Natural killer cell (primary cell): ENCODE data around the gene GPR141. TPM values are rescaled to one million over a fixed set of nuclear protein-coding genes. Genes with fewer than 3 reads are reported as not detected.

Experiments
- ATAC-seq, 3 donors: fragments of 150-1000 bp in 2 of 3; fragments of 200-7000 bp in 1 of 3; cut with Tn5 transposase; 1 replicate in 1 of 3; 2 replicates in 2 of 3; pipeline ENCODE4 v1.10.0; 2021; ENCODE audit warnings: mild to moderate bottlenecking in 2 of 3, moderate library complexity in 2 of 3
- DNase-seq, 2 donors: peaks; one replicate each; pipeline versions ENCODE4 v3.0.0 to v3.0.0-alpha.2; 2013 to 2021; ENCODE audit warnings: mixed read lengths in 1 of 2
- H3K27ac ChIP-seq: one replicate; pipeline ENCODE4 v1.5.1; 2013; ENCODE audit warnings: mild to moderate bottlenecking, low read length
- H3K27me3 ChIP-seq: one replicate; pipeline ENCODE4 v1.6.1; 2013; ENCODE audit warnings: low read length; ENCODE audit not compliant: control insufficient read depth, insufficient read depth
- H3K36me3 ChIP-seq: one replicate; pipeline ENCODE4 v1.6.1; 2013; ENCODE audit warnings: low read length; ENCODE audit not compliant: control insufficient read depth, insufficient read depth
- H3K4me1 ChIP-seq: one replicate; pipeline ENCODE4 v1.6.1; 2013; ENCODE audit warnings: low read length; ENCODE audit not compliant: control insufficient read depth, insufficient read depth
- H3K4me3 ChIP-seq: one replicate; pipeline ENCODE4 v1.5.1; 2013; ENCODE audit warnings: low read length
- H3K9me3 ChIP-seq: one replicate; pipeline ENCODE4 v1.6.1; 2013; ENCODE audit warnings: low read length; ENCODE audit not compliant: control insufficient read depth, insufficient read depth
- H3K27ac Mint-ChIP-seq, 2 donors: one replicate each; pipeline ENCODE4 v1.8.0; 2022; ENCODE audit warnings: mild to moderate bottlenecking in 2 of 2, mixed read lengths in 2 of 2, moderate library complexity in 1 of 2
- H3K27me3 Mint-ChIP-seq, 2 donors: one replicate each; pipeline ENCODE4 v1.8.0; 2022; ENCODE audit warnings: low read depth in 2 of 2, mixed read lengths in 2 of 2
- H3K36me3 Mint-ChIP-seq: one replicate; pipeline ENCODE4 v1.8.0; 2022; ENCODE audit warnings: mixed read lengths
- H3K4me1 Mint-ChIP-seq, 2 donors: one replicate each; pipeline ENCODE4 v1.8.0; 2022; ENCODE audit warnings: mixed read lengths in 2 of 2
- H3K4me3 Mint-ChIP-seq: one replicate; pipeline ENCODE4 v1.8.0; 2022; ENCODE audit warnings: mild to moderate bottlenecking, moderate library complexity, mixed read lengths
- H3K9me3 Mint-ChIP-seq, 2 donors: one replicate each; pipeline ENCODE4 v1.8.0; 2022; ENCODE audit warnings: mixed read lengths in 2 of 2
- WGBS: methylation state at CpG from one replicate; pipeline ENCODE4 v1.1.7; 2013; ENCODE audit warnings: missing lambda C conversion rate; ENCODE audit not compliant: insufficient coverage; 5-methylcytosine and 5-hydroxymethylcytosine counted together
- intact Hi-C: fragments of 100-400 bp; cut with micrococcal nuclease; formaldehyde crosslinking; loops from one replicate; pipeline ENCODE4 v1.14.2; 2022
- total RNA-seq, 4 donors: library from RNA; stranded (reverse); fragments of 120-200 nt in 1 of 4; gene quantifications; one replicate each; pipeline versions ENCODE4 v1.2.3 to v1.2.4, GENCODE V29; 2013 to 2022
- TF ChIP-seq, protein P1 (sequence below): fragments of 200-600 bp; IDR thresholded peaks from one replicate; pipeline ENCODE4 v1.8.0; 2022; ENCODE audit warnings: antibody characterized with exemption

GPR141 gene
- total RNA-seq, 3 donors from 2014 or later (not counting 1 experiment from before 2014, with no cell fraction given) = 30.2 to 68.1 (median 55.2) TPM

DNA sequence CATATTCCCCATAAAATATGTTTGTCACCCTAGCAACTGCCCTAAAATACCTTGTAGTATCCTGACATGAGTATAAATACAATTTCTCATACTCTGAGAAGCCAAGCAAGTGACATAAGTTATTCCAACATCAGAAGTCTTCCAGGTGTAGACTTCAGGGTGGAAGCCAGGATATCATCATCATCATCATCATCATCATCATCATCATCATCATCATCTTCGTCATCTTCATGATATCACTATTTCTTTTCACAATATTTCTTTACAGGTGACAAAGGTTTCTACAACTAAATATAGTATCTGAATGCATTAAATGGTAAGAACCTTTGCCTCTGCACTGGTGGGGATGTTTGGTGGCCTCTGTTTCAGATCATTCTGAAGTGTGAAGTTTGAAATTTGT is 10.0 kb upstream of the GPR141 start:
- Mint-ChIP-seq H3K27ac (no peak overlapping the region), H3K27me3 (no peaks in the 10 kb centered on the region), H3K4me3 (no peak overlapping the region), H3K9me3 (no peaks in the 10 kb centered on the region), H3K36me3 (no peaks in the 10 kb centered on the region), H3K4me1 (peaks cover 21 to 44% of the 10 kb centered on the region in 2 donors)
- ATAC-seq (no peak), DNase-seq (no peak)
- Histone ChIP-seq H3K27ac (no peak overlapping the region), H3K4me1 (peaks cover 9% of the 10 kb centered on the region), H3K36me3 (no peaks in the 10 kb centered on the region), H3K9me3 (no peaks in the 10 kb centered on the region), H3K27me3 (no peaks in the 10 kb centered on the region), H3K4me3 (no peak overlapping the region)
- TF ChIP-seq, protein P1, sequence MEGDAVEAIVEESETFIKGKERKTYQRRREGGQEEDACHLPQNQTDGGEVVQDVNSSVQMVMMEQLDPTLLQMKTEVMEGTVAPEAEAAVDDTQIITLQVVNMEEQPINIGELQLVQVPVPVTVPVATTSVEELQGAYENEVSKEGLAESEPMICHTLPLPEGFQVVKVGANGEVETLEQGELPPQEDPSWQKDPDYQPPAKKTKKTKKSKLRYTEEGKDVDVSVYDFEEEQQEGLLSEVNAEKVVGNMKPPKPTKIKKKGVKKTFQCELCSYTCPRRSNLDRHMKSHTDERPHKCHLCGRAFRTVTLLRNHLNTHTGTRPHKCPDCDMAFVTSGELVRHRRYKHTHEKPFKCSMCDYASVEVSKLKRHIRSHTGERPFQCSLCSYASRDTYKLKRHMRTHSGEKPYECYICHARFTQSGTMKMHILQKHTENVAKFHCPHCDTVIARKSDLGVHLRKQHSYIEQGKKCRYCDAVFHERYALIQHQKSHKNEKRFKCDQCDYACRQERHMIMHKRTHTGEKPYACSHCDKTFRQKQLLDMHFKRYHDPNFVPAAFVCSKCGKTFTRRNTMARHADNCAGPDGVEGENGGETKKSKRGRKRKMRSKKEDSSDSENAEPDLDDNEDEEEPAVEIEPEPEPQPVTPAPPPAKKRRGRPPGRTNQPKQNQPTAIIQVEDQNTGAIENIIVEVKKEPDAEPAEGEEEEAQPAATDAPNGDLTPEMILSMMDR = no peak
- no CpG with 5 or more reads among the region's 1 CpG for WGBS
- intact Hi-C loops = loop anchor here (10.0 kb wide), 1 partner anchor 51 kb away; no protein-coding TSS in a partner anchor

- Mint-ChIP-seq H3K36me3 (no peaks in the 10 kb centered on the region), H3K9me3 (no peaks in the 10 kb centered on the region), H3K27me3 (no peaks in the 10 kb centered on the region), H3K4me1 (peaks cover 12 to 41% of the 10 kb centered on the region in 2 donors), H3K27ac (peak overlapping the region in 1 of 2 donors; percentile 9), H3K4me3 (no peak overlapping the region)
- Histone ChIP-seq H3K4me1 (peaks cover 6% of the 10 kb centered on the region), H3K27me3 (no peaks in the 10 kb centered on the region), H3K4me3 (no peak overlapping the region), H3K9me3 (no peaks in the 10 kb centered on the region), H3K36me3 (no peaks in the 10 kb centered on the region), H3K27ac (no peak overlapping the region)
- 26% methylated on average over 5 of the region's 5 CpGs for WGBS
- TF ChIP-seq, protein P1 = no peak
- DNase-seq = no peak
- ATAC-seq = peak in 1 of 3 donors; percentile 65
- intact Hi-C loops = loop anchor here (10.0 kb wide), 1 partner anchor 50 kb away; no protein-coding TSS in a partner anchor
These were observed 9.0 kb upstream of the GPR141 start for GRCh38 chr7:37674531-37674930.

GRCh38 chr7:37675749-37676148 is 7.8 kb upstream of the GPR141 start:
- Histone ChIP-seq H3K36me3 (no peaks in the 10 kb centered on the region), H3K9me3 (no peaks in the 10 kb centered on the region), H3K27me3 (no peaks in the 10 kb centered on the region), H3K4me1 (no peaks in the 10 kb centered on the region), H3K27ac (no peak overlapping the region), H3K4me3 (no peak overlapping the region)
- Mint-ChIP-seq H3K27me3 (peaks cover 0 to 3% of the 10 kb centered on the region in 2 donors), H3K4me3 (no peak overlapping the region), H3K27ac (no peak overlapping the region), H3K36me3 (no peaks in the 10 kb centered on the region), H3K4me1 (peaks cover 0 to 29% of the 10 kb centered on the region in 2 donors), H3K9me3 (no peaks in the 10 kb centered on the region)
- DNase-seq (no peak), ATAC-seq (no peak)
- intact Hi-C loops = loop anchor here (10.0 kb wide), 1 partner anchor 49 kb away; no protein-coding TSS in a partner anchor
- 64% methylated on average over 1 of the region's 1 CpG for WGBS
- TF ChIP-seq, protein P1 = no peak

DNA sequence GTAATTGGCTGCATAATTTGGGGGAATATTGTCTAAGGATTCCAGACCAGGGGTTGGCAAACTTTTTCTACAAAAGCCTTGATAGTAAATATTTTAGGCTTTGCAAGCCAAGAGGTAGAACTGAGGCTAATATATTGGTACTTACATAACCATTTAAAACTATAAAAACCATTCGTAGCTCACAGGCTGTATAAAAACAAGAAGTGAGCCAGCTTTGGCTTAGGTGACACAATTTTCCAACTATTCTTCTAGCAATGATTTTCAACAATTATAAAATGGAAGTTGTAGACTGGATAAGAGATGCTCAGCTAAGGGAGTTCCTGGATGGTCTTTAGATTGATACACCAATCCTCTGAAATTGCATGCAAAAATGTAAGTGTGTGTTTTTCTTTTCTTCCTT is 1.4 kb downstream of the GPR141 start:
- intact Hi-C loops = loop anchor here (10.0 kb wide), 1 partner anchor 50 kb away; no protein-coding TSS in a partner anchor
- Mint-ChIP-seq H3K27ac (peak overlapping the region; percentile 92 to 93), H3K36me3 (peaks cover 12% of the 10 kb centered on the region), H3K4me1 (peaks cover 66 to 73% of the 10 kb centered on the region in 2 donors), H3K4me3 (peak overlapping the region; percentile 86), H3K27me3 (no peaks in the 10 kb centered on the region), H3K9me3 (no peaks in the 10 kb centered on the region)
- no peak for DNase-seq
- Histone ChIP-seq H3K4me3 (peak overlapping the region; percentile 63), H3K9me3 (no peaks in the 10 kb centered on the region), H3K27me3 (no peaks in the 10 kb centered on the region), H3K36me3 (no peaks in the 10 kb centered on the region), H3K4me1 (peaks cover 13% of the 10 kb centered on the region), H3K27ac (peak overlapping the region; percentile 48)
- ATAC-seq = no peak
- 22% methylated on average over 1 of the region's 1 CpG for WGBS
- TF ChIP-seq, protein P1 = no peak
